ENCODE measurements around the gene DUSP5. TPM values are rescaled to one million over a fixed set of nuclear protein-coding genes. Genes with fewer than 3 reads are reported as not detected.
A peak's percentile ranks its signal among the peaks of the same experiment; 100 is the strongest.
"Not testable (repeated sequence)": the region's sequence is repeated elsewhere in the genome, so short reads cannot be mapped to it uniquely, and the experiment has no call there.

The DUSP5 gene
- total RNA-seq, 6 experiments from 2014 or later, result 31.9 to 58.2 (median 35.0) TPM

DNA sequence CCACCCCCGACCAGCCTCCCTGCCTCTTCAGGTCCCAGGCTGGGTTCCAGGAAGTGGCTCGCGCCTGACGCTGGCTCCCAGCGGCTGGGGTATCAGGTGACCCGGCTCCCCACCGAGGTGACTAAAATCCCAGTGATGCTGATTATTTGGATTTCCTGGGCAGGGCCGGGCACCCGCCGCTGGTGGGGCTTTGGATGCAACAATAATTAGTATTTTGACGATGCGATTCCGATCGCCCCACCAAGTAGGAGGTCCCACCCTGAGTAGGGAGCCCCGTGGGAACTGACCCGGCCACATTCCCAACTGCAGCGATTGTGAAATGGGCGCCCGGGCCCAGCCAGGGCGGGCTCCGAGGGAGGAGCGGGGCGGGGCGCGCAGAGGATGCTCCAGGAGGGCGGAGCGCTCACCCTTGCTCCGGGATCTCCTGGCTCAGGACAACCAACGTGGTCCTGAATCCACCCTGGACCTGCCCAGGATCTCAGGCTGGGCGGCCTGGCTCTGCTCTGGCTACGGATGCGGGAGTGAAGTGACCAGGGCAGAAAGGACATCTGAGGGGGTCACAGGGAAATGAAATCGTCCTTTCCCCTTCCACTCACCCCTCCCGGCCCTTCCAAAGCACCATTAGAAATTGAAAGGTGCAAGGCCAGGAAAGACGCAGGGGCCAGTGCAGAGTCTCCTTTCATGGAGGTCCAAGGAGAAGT is 32.6 kb downstream of the DUSP5 start:
- H3K4me3 Mint-ChIP-seq, result peak overlapping the region; percentile 79
- no peaks in the 10 kb centered on the region for H3K36me3 Mint-ChIP-seq (ENCODE audit: low read depth)

GRCh38 chr10:110531687-110532086 is 34.0 kb downstream of the DUSP5 start:
- no peaks in the 10 kb centered on the region for H3K9me3 Mint-ChIP-seq
- H3K27ac Mint-ChIP-seq, result peak overlapping the region; percentile 26; the same call in 1 of the 2 replicates
- no peak overlapping the region for H3K4me3 Mint-ChIP-seq
- DNase-seq, result no peak
- no peaks in the 10 kb centered on the region for H3K36me3 Mint-ChIP-seq (ENCODE audit: low read depth)
- H3K27me3 Mint-ChIP-seq (ENCODE audit: insufficient read depth), result peaks cover 5% of the 10 kb centered on the region
- TF ChIP-seq, protein P1, sequence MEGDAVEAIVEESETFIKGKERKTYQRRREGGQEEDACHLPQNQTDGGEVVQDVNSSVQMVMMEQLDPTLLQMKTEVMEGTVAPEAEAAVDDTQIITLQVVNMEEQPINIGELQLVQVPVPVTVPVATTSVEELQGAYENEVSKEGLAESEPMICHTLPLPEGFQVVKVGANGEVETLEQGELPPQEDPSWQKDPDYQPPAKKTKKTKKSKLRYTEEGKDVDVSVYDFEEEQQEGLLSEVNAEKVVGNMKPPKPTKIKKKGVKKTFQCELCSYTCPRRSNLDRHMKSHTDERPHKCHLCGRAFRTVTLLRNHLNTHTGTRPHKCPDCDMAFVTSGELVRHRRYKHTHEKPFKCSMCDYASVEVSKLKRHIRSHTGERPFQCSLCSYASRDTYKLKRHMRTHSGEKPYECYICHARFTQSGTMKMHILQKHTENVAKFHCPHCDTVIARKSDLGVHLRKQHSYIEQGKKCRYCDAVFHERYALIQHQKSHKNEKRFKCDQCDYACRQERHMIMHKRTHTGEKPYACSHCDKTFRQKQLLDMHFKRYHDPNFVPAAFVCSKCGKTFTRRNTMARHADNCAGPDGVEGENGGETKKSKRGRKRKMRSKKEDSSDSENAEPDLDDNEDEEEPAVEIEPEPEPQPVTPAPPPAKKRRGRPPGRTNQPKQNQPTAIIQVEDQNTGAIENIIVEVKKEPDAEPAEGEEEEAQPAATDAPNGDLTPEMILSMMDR (IDR thresholded peaks at IDR 0.05), result no peak
- peaks cover 70% of the 10 kb centered on the region for H3K4me1 Mint-ChIP-seq (ENCODE audit: low read depth)

More for the DNA sequence above, 32.6 kb downstream of the DUSP5 start:
- Mint-ChIP-seq H3K4me1 (ENCODE audit: low read depth) (peaks cover 69% of the 10 kb centered on the region), H3K27ac (peak overlapping the region; percentile 72), H3K27me3 (ENCODE audit: insufficient read depth) (peaks cover 5% of the 10 kb centered on the region), H3K9me3 (no peaks in the 10 kb centered on the region)
- TF ChIP-seq, protein P1 (IDR thresholded peaks at IDR 0.05), result no peak
- DNase-seq, result peak; percentile 64

GRCh38 chr10:110532628-110533027 is 34.9 kb downstream of the DUSP5 start:
- H3K4me1 Mint-ChIP-seq (ENCODE audit: low read depth), result peaks cover 70% of the 10 kb centered on the region
- not testable (repeated sequence) for H3K4me3 Mint-ChIP-seq; DNase-seq; H3K36me3 Mint-ChIP-seq (ENCODE audit: low read depth); H3K9me3 Mint-ChIP-seq; H3K27me3 Mint-ChIP-seq (ENCODE audit: insufficient read depth); H3K27ac Mint-ChIP-seq

GRCh38 chr10:110533149-110533548 is 35.4 kb downstream of the DUSP5 start:
- Mint-ChIP-seq H3K27me3 (ENCODE audit: insufficient read depth) (no peaks in the 10 kb centered on the region; the same call in 1 of the 2 replicates), H3K4me1 (ENCODE audit: low read depth) (peaks cover 64% of the 10 kb centered on the region), H3K36me3 (ENCODE audit: low read depth) (no peaks in the 10 kb centered on the region), H3K27ac (peak overlapping the region; percentile 27), H3K4me3 (no peak overlapping the region), H3K9me3 (no peaks in the 10 kb centered on the region)
- DNase-seq, result no peak
- TF ChIP-seq, protein P1 (IDR thresholded peaks at IDR 0.05), result no peak

DNA sequence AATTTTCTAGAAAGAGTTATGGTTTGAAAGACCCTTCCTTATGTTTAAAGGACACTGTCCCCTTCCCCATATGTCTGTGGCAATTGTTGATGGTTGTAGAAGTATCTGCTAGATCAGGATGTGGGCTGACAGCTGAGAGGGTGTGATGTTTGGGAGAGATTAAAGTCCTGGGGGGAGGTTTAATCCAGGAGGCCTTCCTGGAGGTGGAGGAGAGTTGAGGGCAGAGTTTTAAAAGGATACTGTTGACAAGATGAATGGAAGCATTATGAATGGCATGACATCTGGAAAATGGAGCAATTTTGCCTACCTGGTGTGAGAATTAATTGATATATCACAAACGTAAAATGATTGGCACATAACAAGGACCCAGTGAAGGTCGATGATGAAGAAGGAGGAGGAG is 36.9 kb downstream of the DUSP5 start:
- Mint-ChIP-seq H3K4me1 (ENCODE audit: low read depth) (peaks cover 50% of the 10 kb centered on the region), H3K9me3 (no peaks in the 10 kb centered on the region), H3K4me3 (no peak overlapping the region), H3K27me3 (ENCODE audit: insufficient read depth) (no peaks in the 10 kb centered on the region; the same call in 1 of the 2 replicates), H3K36me3 (ENCODE audit: low read depth) (no peaks in the 10 kb centered on the region), H3K27ac (peak overlapping the region; percentile 9)
- no peak for DNase-seq
- TF ChIP-seq, protein P1 (IDR thresholded peaks at IDR 0.05), result no peak
